ENCODE measurements around the gene SLC44A3.

The SLC44A3 gene

GRCh38 chr1:94840808-94841207 is 20.7 kb downstream of the SLC44A3 start:
- FAIRE-seq: no peak

GRCh38 chr1:94843430-94843829 is 23.3 kb downstream of the SLC44A3 start:
- FAIRE-seq: no peak

GRCh38 chr1:94843846-94844245 is 23.7 kb downstream of the SLC44A3 start:
- no peak for FAIRE-seq

GRCh38 chr1:94846308-94846707 is 26.2 kb downstream of the SLC44A3 start:
- FAIRE-seq: no peak

GRCh38 chr1:94851571-94851970 is 31.4 kb downstream of the SLC44A3 start:
- FAIRE-seq: no peak

- FAIRE-seq: no peak
Measured at GRCh38 chr1:94852788-94853187, 32.6 kb downstream of the SLC44A3 start.

GRCh38 chr1:94854458-94855306 is 34.5 kb downstream of the SLC44A3 start:
- FAIRE-seq: peak; percentile 46

GRCh38 chr1:94855307-94855700 is 35.1 kb downstream of the SLC44A3 start:
- FAIRE-seq: no peak

- FAIRE-seq: no peak
Measured at GRCh38 chr1:94856004-94856403, 35.8 kb downstream of the SLC44A3 start.

- no peak for FAIRE-seq
Measured at GRCh38 chr1:94856868-94857267, 36.7 kb downstream of the SLC44A3 start.

GRCh38 chr1:94858276-94858675 is 38.1 kb downstream of the SLC44A3 start:
- no peak for FAIRE-seq

- no peak for FAIRE-seq
Measured at GRCh38 chr1:94859174-94859573, 39.0 kb downstream of the SLC44A3 start.

GRCh38 chr1:94862718-94863117 is 42.6 kb downstream of the SLC44A3 start:
- FAIRE-seq: no peak

- no peak for FAIRE-seq
Measured at GRCh38 chr1:94863297-94863911, 43.2 kb downstream of the SLC44A3 start.

GRCh38 chr1:94863919-94864318 is 43.8 kb downstream of the SLC44A3 start:
- no peak for FAIRE-seq

GRCh38 chr1:94864821-94865220 is 44.7 kb downstream of the SLC44A3 start:
- no peak for FAIRE-seq

- no peak for FAIRE-seq
Measured at GRCh38 chr1:94865360-94865759, 45.2 kb downstream of the SLC44A3 start.

GRCh38 chr1:94866164-94866807 is 46.1 kb downstream of the SLC44A3 start:
- no peak for FAIRE-seq

GRCh38 chr1:94871031-94871430 is 50.9 kb downstream of the SLC44A3 start:
- FAIRE-seq: no peak

GRCh38 chr1:94872771-94873495 is 52.8 kb downstream of the SLC44A3 start:
- FAIRE-seq: no peak

GRCh38 chr1:94873520-94874351 is 53.6 kb downstream of the SLC44A3 start:
- FAIRE-seq: no peak

GRCh38 chr1:94874423-94874822 is 54.3 kb downstream of the SLC44A3 start:
- no peak for FAIRE-seq
